GM12878 (cell line): ENCODE data around the gene TFDP1.

ENCODE experiments used
- BCL11A ChIP-seq: IDR thresholded peaks from 2 replicates; pipeline ENCODE4 v1.6.1; 2011; ENCODE audit warnings: low read depth, low read length
- CHD2 ChIP-seq: IDR thresholded peaks from 2 replicates; pipeline ENCODE4 v1.6.1; 2011; ENCODE audit warnings: low read depth, low read length, improper control_type of control experiment, borderline replicate concordance
- CTCF ChIP-seq, 3 experiments: IDR thresholded peaks in 2 of 3; conservative IDR thresholded peaks in 1 of 3; 2 replicates each; pipeline ENCODE4 v1.5.1; 2011; ENCODE audit warnings: low read depth in 3 of 3, low read length in 3 of 3, mild to moderate bottlenecking in 3 of 3, control low read depth in 2 of 3, moderate library complexity in 2 of 3, inconsistent platforms in 1 of 3, mixed read lengths in 1 of 3; ENCODE audit not compliant: control insufficient read depth in 2 of 3, insufficient read depth in 1 of 3; ENCODE audit errors: extremely low read depth in 1 of 3
- EGR1 ChIP-seq, 2 experiments: IDR thresholded peaks; 1 replicate in 1 of 2; 2 replicates in 1 of 2; pipeline ENCODE4 v1.6.1; 2011 to 2012; ENCODE audit warnings: low read depth in 2 of 2, low read length in 2 of 2, borderline replicate concordance in 1 of 2, mild to moderate bottlenecking in 1 of 2, moderate library complexity in 1 of 2
- ELK1 ChIP-seq: IDR thresholded peaks from 2 replicates; pipeline ENCODE4 v1.6.1; 2012; ENCODE audit warnings: low read depth, low read length, improper control_type of control experiment
- FOXM1 ChIP-seq: IDR thresholded peaks from 2 replicates; pipeline ENCODE4 v1.6.1; 2012; ENCODE audit warnings: low read depth, mild to moderate bottlenecking, inconsistent platforms, low read length, moderate library complexity
- IRF3 ChIP-seq: fragments of 450-650 bp; IDR thresholded peaks from 2 replicates; pipeline ENCODE4 v1.6.1; 2014; ENCODE audit warnings: mild to moderate bottlenecking
- POLR2A ChIP-seq: IDR thresholded peaks from 2 replicates; pipeline ENCODE4 v1.6.1; 2011; ENCODE audit warnings: low read depth, mild to moderate bottlenecking, low read length
- PRDM15 ChIP-seq: fragments of 450-650 bp; formaldehyde crosslinking; IDR thresholded peaks from 2 replicates; pipeline ENCODE4 v1.4.0; 2020; ENCODE audit warnings: mild to moderate bottlenecking, moderate library complexity
- RELA ChIP-seq: fragments of 450-650 bp; IDR thresholded peaks from 2 replicates; pipeline ENCODE4 v1.8.0; 2014; ENCODE audit warnings: borderline replicate concordance; ENCODE audit not compliant: partially characterized antibody
- SIN3A ChIP-seq: IDR thresholded peaks from 2 replicates; pipeline ENCODE4 v1.6.1; 2012; ENCODE audit warnings: low read depth, low read length, improper control_type of control experiment
- SUZ12 ChIP-seq: fragments of 200-600 bp; sonication (generic); IDR thresholded peaks from one replicate; pipeline ENCODE4 v1.6.1; 2018; ENCODE audit warnings: antibody characterized with exemption, mild to moderate bottlenecking; ENCODE audit not compliant: unreplicated experiment
- ZSCAN29 ChIP-seq: fragments of 450-650 bp; IDR thresholded peaks from 2 replicates; pipeline ENCODE4 v1.6.1; 2017; ENCODE audit warnings: mild to moderate bottlenecking, moderate library complexity

- TF ChIP-seq CTCF (IDR thresholded peaks at IDR 0.05 in 2 of 3, conservative IDR thresholded peaks at IDR 0.05 in 1 of 3; ENCODE audit: control insufficient read depth in 2 of 3, extremely low read depth in 1 of 3, insufficient read depth in 1 of 3, low read depth in 3 of 3, low read length in 3 of 3) (no peak), POLR2A (no peak), FOXM1 (no peak), SUZ12 (no peak), ELK1 (no peak), SIN3A (no peak), IRF3 (no peak), EGR1 (IDR thresholded peaks at IDR 0.05; ENCODE audit: borderline replicate concordance in 1 of 2, low read depth in 2 of 2, low read length in 2 of 2) (no peak), PRDM15 (CRISPR knock-in tag) (no peak), CHD2 (no peak), ZSCAN29 (no peak), BCL11A (no peak), RELA (no peak)
Measured at GRCh38 chr13:113602291-113602988, 17.9 kb downstream of the TFDP1 start.
